Gastrocnemius medialis (tissue), 4 donors: Measurements from ENCODE around the gene UQCRH.

ENCODE experiments used
- POLR2A ChIP-seq, 2 donors: fragments of 450-650 bp; IDR thresholded peaks; one replicate each; pipeline ENCODE4 v1.6.1; 2017; ENCODE audit warnings: antibody characterized with exemption in 2 of 2, mild to moderate bottlenecking in 2 of 2, moderate library complexity in 2 of 2
- TF ChIP-seq, protein P1 (sequence below), 5 experiments: fragments of 450-650 bp in 3 of 5; fragments of 200-600 bp in 2 of 5; sonication (generic) in 2 of 5; IDR thresholded peaks in 4 of 5; conservative IDR thresholded peaks in 1 of 5; 1 replicate in 4 of 5; 2 replicates in 1 of 5; pipeline ENCODE4 v1.5.1; 2016 to 2019; ENCODE audit warnings: antibody characterized with exemption in 5 of 5, mild to moderate bottlenecking in 3 of 5, moderate library complexity in 3 of 5

DNA sequence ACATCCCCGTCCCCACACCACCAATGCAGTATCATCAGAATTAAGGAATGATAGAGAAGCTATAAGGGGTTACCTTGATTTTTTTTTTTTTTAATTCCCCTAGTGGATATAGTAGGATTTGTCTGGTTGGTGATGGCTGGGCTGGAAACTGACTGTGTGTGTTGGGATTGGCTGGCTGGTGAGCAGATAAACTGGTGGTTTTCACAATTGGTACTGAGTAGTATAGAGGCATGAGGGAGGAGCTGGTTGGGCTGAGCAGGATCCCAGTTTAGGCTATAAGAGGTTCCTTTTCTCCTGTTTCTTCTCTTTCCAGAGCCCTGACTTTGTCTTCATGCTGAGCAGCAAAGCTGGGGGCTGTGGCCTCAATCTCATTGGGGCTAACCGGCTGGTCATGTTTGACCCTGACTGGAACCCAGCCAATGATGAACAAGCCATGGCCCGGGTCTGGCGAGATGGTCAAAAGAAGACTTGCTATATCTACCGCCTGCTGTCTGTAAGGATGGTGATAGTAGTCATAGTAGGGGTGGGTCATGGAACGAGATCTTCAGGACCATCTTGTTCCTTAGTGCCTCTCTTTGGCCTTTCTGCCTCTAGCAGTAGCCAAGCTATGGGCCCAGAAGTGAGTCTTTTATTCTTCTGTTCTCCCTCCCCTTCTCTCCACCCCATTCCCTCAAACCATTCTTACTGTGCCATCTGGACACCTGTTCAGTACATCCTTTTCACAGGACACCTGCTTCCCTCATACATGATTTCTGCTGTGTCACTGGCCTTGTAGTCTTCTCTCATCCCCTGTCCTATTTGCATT is 29.1 kb upstream of the UQCRH start:
- TF ChIP-seq, protein P1, sequence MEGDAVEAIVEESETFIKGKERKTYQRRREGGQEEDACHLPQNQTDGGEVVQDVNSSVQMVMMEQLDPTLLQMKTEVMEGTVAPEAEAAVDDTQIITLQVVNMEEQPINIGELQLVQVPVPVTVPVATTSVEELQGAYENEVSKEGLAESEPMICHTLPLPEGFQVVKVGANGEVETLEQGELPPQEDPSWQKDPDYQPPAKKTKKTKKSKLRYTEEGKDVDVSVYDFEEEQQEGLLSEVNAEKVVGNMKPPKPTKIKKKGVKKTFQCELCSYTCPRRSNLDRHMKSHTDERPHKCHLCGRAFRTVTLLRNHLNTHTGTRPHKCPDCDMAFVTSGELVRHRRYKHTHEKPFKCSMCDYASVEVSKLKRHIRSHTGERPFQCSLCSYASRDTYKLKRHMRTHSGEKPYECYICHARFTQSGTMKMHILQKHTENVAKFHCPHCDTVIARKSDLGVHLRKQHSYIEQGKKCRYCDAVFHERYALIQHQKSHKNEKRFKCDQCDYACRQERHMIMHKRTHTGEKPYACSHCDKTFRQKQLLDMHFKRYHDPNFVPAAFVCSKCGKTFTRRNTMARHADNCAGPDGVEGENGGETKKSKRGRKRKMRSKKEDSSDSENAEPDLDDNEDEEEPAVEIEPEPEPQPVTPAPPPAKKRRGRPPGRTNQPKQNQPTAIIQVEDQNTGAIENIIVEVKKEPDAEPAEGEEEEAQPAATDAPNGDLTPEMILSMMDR (IDR thresholded peaks at IDR 0.05 in 4 of 5, conservative IDR thresholded peaks at IDR 0.05 in 1 of 5): no peak
- TF ChIP-seq POLR2A (IDR thresholded peaks at IDR 0.05): no peak
